Naive thymus-derived CD8-positive, alpha-beta T cell (primary cell): ENCODE measurements around the gene SYT17. TPM values are rescaled to one million over a fixed set of nuclear protein-coding genes. Genes with fewer than 3 reads are reported as not detected.

Experiments used
- ATAC-seq, 2 donors: fragments of 150-1000 bp; cut with Tn5 transposase in 1 of 2; sonication (Bioruptor Pico), chemical (Tn5 transposase) in 1 of 2; 1 replicate in 1 of 2; 2 replicates in 1 of 2; pipeline ENCODE4 v1.10.0; 2021; ENCODE audit warnings: mild to moderate bottlenecking in 2 of 2, moderate library complexity in 2 of 2
- POLR2A ChIA-PET: fragments of 350-600 bp; sonication (Branson Sonifier 250); formaldehyde crosslinking; loops from one replicate; lab custom pipeline; 2021; ENCODE audit warnings: antibody characterized with exemption; lab: Charles Lee
- DNase-seq, 10 donors: peaks; one replicate each; pipeline versions ENCODE4 v3.0.0 to v3.0.0-alpha.2; 2020 to 2022
- H3K27ac Mint-ChIP-seq, 10 donors: one replicate each; pipeline ENCODE4 v1.8.0; 2020 to 2022; ENCODE audit warnings: mild to moderate bottlenecking in 10 of 10, mixed read lengths in 10 of 10, moderate library complexity in 4 of 10, inconsistent platforms in 1 of 10
- H3K27me3 Mint-ChIP-seq, 5 donors: one replicate each; pipeline ENCODE4 v1.8.0; 2021 to 2022; ENCODE audit warnings: mixed read lengths in 5 of 5
- H3K36me3 Mint-ChIP-seq, 3 donors: one replicate each; pipeline ENCODE4 v1.8.0; 2020 to 2022; ENCODE audit warnings: mixed read lengths in 3 of 3, mild to moderate bottlenecking in 2 of 3, inconsistent platforms in 1 of 3
- H3K4me1 Mint-ChIP-seq, 4 donors: one replicate each; pipeline ENCODE4 v1.8.0; 2021 to 2022; ENCODE audit warnings: mixed read lengths in 4 of 4
- H3K4me3 Mint-ChIP-seq, 10 donors: one replicate each; pipeline ENCODE4 v1.8.0; 2020 to 2022; ENCODE audit warnings: mild to moderate bottlenecking in 10 of 10, mixed read lengths in 10 of 10, moderate library complexity in 6 of 10, inconsistent platforms in 1 of 10
- H3K9me3 Mint-ChIP-seq, 9 donors: one replicate each; pipeline ENCODE4 v1.8.0; 2020 to 2022; ENCODE audit warnings: mixed read lengths in 9 of 9, mild to moderate bottlenecking in 3 of 9, inconsistent platforms in 1 of 9, moderate library complexity in 1 of 9
- polyA plus RNA-seq, 3 donors: library from polyadenylated mRNA; unstranded; fragments of 300-500 nt; fragmentation: Illumina TruSeq; gene quantifications; one replicate each; pipeline ENCODE4 v1.2.3, GENCODE V29; 2021
- total RNA-seq, 8 experiments: library from RNA in 2 of 8; stranded (reverse) in 2 of 8; gene quantifications; one replicate each; pipeline ENCODE4 v1.2.3 and lab custom pipeline; 2021 to 2026

The SYT17 gene, protein sequence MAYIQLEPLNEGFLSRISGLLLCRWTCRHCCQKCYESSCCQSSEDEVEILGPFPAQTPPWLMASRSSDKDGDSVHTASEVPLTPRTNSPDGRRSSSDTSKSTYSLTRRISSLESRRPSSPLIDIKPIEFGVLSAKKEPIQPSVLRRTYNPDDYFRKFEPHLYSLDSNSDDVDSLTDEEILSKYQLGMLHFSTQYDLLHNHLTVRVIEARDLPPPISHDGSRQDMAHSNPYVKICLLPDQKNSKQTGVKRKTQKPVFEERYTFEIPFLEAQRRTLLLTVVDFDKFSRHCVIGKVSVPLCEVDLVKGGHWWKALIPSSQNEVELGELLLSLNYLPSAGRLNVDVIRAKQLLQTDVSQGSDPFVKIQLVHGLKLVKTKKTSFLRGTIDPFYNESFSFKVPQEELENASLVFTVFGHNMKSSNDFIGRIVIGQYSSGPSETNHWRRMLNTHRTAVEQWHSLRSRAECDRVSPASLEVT
- under 1 TPM; 0.52 to 0.62 TPM for total RNA-seq
- polyA plus RNA-seq: not detected
- 0 to 0.09 (median 0) reads per million in 6 experiments for total RNA-seq (lab: John Stamatoyannopoulos, UW)

DNA sequence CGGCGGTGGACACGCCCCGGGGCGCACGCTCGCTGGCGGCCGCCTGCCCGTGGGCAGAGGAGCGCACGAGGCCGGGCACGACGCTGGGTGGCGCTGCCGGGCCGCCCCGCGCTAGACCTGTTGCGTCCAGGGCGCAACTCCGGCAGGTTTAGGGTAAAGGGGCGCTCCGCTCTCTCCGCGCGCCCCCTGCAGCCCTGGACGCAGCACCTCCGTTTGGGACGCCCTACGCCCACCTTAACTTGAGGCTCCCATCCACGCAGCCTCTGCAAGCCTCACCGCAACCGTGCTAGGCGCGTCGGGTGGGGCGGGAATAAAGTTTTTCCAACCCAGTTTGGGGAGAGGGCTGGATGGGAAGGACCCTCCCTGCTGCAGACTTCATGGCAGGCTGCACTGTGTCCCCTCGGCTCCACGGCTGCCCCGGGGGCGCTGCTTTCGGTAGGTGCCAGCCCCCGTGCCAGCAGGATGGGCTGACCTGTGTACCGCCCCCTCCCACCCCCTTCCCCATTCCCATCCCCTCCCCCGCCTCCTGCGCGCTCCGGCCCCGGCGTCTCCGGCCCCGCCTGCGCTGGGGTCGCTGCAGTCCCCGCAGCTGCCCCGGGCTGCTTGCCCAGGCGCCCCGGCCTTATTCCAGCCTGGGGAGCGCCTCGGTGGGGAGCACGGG lies at the start of gene SYT17:
TSS of gene SYT17 (plus strand) at position 531 of the 661 bp plus-strand sequence. CDS start 407 bp downstream, outside the sequence.
- ATAC-seq (no peak), DNase-seq (peak in 1 of 10 donors; percentile 5)
- POLR2A ChIA-PET: no interaction called here
- Mint-ChIP-seq H3K27me3 (peaks cover 12 to 26% (median 16%) of the 10 kb centered on the region in 5 donors), H3K36me3 (peaks cover 0 to 12% (median 2%) of the 10 kb centered on the region in 3 donors), H3K4me1 (peaks cover 0 to 5% (median 0%) of the 10 kb centered on the region in 4 donors), H3K4me3 (peak within 1 kb of the TSS in 1 of 10 donors; percentile 15), H3K9me3 (peaks cover 0 to 16% (median 5%) of the 10 kb centered on the region in 9 donors), H3K27ac (no peak within 1 kb of the TSS)

DNA sequence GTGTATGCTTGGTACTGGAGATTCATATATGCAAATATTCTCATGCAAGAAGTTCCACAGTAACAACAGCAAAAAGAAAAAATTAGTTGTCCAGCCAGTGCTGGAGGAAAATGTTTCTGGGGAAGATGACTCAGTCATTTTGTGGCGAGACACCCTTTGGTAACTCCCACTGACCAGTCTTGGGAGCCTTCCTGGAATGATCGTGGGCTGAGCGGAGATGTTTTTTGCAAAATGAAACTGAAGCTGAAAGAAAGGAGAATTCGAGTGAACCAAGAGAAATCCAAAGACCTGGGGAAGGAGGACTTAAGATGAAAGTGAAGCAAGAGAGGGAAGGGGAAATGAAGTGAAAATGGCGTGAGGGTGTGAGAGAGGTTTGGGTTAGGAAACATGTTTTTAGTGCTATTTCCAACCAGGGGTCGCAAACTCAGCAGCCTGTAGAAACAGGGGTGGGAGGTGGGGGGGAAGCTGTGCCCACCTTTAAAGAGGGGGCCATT lies 49.1 kb upstream of the SYT17 start:
- ATAC-seq: no peak
- Mint-ChIP-seq H3K27ac (peak overlapping the region in 4 of 10 donors; percentile 1 to 58 (median 4)), H3K9me3 (no peaks in the 10 kb centered on the region), H3K36me3 (no peaks in the 10 kb centered on the region), H3K4me1 (peaks cover 3 to 19% (median 5%) of the 10 kb centered on the region in 4 donors), H3K27me3 (peaks cover 4 to 25% (median 14%) of the 10 kb centered on the region in 5 donors), H3K4me3 (peak overlapping the region in 7 of 10 donors; percentile 0 to 74 (median 8))
- POLR2A ChIA-PET: no interaction called here
- no peak for DNase-seq

DNA sequence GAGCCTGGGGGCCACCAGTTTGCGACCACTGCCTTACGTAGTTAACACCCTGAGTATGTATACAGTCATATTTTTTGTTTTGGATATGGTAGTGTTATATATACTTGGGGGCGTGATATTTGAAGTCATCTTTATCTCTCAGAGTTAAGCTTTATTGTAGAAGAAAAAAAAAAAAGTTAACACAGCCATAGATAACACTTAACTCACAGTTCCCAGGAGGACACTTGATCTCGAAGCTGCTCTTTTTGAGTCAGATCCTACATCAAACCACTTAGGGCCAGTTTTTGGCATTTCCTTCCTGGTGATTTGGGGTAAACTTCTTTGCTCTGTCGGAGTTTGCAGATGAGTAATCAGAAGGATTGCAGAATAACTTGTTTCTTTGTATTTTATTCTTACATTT lies 48.5 kb upstream of the SYT17 start:
- no peak for DNase-seq
- ATAC-seq: no peak
- H3K36me3 Mint-ChIP-seq: no peaks in the 10 kb centered on the region
- no peak overlapping the region for H3K27ac Mint-ChIP-seq
- POLR2A ChIA-PET: no interaction called here
- H3K9me3 Mint-ChIP-seq: no peaks in the 10 kb centered on the region
- H3K4me1 Mint-ChIP-seq: peaks cover 3 to 19% (median 5%) of the 10 kb centered on the region in 4 donors
- H3K27me3 Mint-ChIP-seq: peaks cover 6 to 25% (median 14%) of the 10 kb centered on the region in 5 donors
- no peak overlapping the region for H3K4me3 Mint-ChIP-seq

DNA sequence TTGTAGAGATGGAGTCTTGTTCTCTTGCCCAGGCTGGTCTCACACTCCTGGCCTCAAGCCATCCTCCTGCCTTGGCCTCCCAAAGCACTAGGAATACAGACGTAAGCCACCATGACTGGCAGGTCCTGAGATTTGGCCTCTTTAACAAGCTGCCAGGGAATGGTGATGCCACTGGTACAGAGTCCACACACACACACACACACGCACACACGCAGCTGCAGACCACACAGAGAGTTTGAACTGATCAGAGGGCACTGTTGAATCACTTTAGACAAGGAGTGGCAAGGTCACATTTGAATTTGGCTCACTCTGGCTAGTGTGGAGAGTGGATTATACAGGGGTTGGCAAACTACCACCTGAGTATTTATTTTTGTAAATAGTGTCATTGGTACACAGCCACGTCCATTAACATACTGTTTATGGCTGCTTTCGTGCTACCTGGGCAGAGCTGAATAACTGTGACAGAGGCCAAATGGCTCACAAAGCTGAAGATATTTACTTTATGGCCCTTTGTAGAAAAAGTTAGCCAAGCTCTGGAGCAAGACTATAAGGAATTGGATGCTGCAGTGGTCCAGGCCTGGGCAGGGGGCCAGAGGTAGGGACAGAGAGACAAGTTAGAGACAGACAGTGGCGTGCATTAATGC lies 44.4 kb upstream of the SYT17 start:
- H3K4me1 Mint-ChIP-seq: peaks cover 3 to 10% (median 5%) of the 10 kb centered on the region in 4 donors
- peaks cover 6 to 17% (median 10%) of the 10 kb centered on the region in 5 donors for H3K27me3 Mint-ChIP-seq
- H3K9me3 Mint-ChIP-seq: no peaks in the 10 kb centered on the region
- H3K36me3 Mint-ChIP-seq: no peaks in the 10 kb centered on the region
- no peak overlapping the region for H3K27ac Mint-ChIP-seq
- POLR2A ChIA-PET: no interaction called here
- no peak for ATAC-seq
- DNase-seq: no peak
- no peak overlapping the region for H3K4me3 Mint-ChIP-seq

DNA sequence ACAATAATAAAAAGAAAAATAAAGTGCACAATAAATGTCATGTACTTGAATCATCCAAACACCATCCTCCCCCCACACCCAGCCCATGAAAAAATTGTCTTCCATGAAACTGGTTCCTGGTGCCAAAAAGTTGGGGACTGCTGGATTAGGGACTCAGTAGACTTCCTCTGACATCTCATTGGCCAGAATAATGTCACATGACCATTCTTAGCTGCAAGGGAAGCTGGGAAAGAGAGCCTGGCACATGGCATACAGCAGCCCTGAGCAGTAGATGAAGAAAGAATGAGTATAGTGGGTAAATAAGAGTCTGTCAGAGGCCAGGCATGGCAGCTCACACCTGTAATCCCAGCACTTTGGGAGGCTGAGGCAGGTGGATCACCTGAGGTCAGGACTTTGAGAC lies 41.7 kb upstream of the SYT17 start:
- POLR2A ChIA-PET: no interaction called here
- no peak for DNase-seq
- no peak for ATAC-seq
- no peaks in the 10 kb centered on the region for H3K36me3 Mint-ChIP-seq
- H3K4me3 Mint-ChIP-seq: no peak overlapping the region
- H3K4me1 Mint-ChIP-seq: peaks cover 6 to 16% (median 10%) of the 10 kb centered on the region in 4 donors
- H3K9me3 Mint-ChIP-seq: no peaks in the 10 kb centered on the region
- H3K27me3 Mint-ChIP-seq: peaks cover 3 to 9% (median 7%) of the 10 kb centered on the region in 5 donors
- H3K27ac Mint-ChIP-seq: no peak overlapping the region

DNA sequence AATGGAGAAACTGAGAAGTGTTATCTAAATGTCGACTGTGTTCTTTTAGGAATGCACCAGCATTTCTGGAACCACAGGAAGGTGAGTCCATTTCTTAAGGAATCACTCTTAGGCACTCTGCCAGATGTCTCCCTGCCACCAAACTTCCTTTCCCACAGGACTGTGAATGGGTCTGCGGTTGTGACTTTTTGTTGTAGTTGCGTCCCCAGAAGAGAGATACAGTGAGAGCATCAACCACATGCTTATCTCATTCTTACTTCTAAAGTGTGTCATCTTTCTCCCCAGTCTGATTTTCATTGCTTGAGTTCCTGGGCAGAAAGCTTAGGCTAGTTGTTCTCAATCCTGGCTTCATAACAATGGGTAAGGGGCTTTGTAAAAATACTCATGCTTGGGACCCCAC lies 40.8 kb upstream of the SYT17 start:
- Mint-ChIP-seq H3K27ac (no peak overlapping the region), H3K4me1 (peaks cover 7 to 19% (median 11%) of the 10 kb centered on the region in 4 donors), H3K36me3 (no peaks in the 10 kb centered on the region), H3K4me3 (no peak overlapping the region), H3K9me3 (no peaks in the 10 kb centered on the region), H3K27me3 (peaks cover 2 to 9% (median 7%) of the 10 kb centered on the region in 5 donors)
- POLR2A ChIA-PET: no interaction called here
- ATAC-seq (no peak), DNase-seq (no peak)

DNA sequence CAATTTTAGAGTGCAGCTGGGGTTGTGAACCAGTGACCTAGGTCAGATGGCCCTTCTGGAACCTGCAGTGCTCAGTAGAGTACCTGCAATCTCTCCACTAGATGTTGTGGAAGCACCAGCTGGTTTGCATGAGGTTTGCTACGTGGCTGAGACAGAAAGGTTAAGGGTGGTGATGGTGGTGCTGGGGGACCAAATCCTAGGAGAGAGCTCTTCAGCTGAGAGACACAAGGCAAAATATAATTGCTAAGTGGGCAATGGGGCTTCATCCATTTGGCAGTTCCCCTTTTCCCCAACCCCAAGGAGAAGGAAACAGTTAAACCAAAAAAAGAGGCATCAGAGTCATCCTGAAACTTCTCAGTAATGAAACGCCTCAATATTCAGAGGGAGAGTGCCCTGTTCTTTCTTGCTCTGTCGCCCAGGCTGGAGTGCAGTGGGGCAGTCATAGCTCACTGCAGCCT lies 40.3 kb upstream of the SYT17 start:
- peaks cover under 1 to 9% (median 5%) of the 10 kb centered on the region in 5 donors for H3K27me3 Mint-ChIP-seq
- POLR2A ChIA-PET: no interaction called here
- no peak overlapping the region for H3K4me3 Mint-ChIP-seq
- peaks cover 7 to 19% (median 11%) of the 10 kb centered on the region in 4 donors for H3K4me1 Mint-ChIP-seq
- no peak for ATAC-seq
- H3K9me3 Mint-ChIP-seq: no peaks in the 10 kb centered on the region
- H3K36me3 Mint-ChIP-seq: no peaks in the 10 kb centered on the region
- DNase-seq: no peak
- H3K27ac Mint-ChIP-seq: no peak overlapping the region

DNA sequence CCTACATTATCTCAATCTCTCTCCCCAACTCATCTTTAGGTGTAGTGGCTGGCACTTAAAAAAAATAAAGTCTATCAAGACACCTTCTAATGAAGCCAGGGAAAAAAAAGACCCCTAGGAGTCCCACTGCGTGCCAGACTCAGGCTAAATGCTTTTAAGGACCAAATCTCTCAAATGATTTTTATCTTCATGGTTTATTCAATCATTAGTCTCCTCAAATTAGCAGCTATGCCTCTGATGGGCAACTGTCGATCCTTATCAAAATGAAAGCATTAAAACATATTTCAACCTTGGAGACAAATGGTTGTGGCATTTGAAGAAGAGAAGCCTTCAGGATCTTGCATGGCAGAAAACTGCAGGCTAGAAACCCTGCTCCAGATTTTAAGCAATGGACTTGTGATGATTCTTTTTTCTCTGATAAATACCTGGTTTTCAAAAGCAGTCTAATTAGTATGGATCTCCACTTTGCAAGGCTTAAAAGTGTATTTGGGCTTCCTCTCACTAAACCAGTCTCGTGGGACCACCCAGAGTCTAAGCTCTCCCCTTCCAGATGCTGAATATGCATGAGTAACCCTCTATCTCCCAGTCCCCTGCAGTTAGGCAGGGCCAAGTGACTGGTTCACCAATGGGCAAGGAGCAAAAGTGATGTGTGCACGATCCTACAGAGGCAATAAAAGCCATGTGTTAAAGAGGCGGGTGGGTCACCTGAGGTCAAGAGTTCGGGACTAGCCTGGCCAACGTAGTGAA lies 39.4 kb upstream of the SYT17 start:
- Mint-ChIP-seq H3K9me3 (no peaks in the 10 kb centered on the region), H3K27me3 (peaks cover 0 to 9% (median 5%) of the 10 kb centered on the region in 5 donors), H3K36me3 (no peaks in the 10 kb centered on the region), H3K4me3 (no peak overlapping the region), H3K27ac (no peak overlapping the region), H3K4me1 (peaks cover 7 to 19% (median 11%) of the 10 kb centered on the region in 4 donors)
- no peak for ATAC-seq
- no peak for DNase-seq
- POLR2A ChIA-PET: no interaction called here

DNA sequence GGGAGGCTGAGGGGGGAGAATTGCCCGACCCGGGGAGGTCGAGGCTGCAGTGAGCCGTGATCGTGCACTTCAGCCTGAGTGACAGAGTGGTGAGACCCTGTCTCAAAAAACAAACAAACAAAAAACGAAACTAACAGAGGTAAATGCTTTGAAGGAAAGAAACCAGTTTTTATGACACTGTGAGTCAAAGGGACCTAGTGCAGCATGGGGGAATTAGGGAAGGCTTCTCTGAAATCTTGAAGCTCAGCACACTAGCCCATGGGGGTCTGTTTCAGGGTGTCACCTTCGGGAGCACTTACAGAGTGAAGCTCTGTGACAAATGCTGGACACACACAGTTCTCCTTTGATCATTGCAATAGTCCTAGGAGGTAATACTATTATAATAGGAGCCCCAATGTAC lies 37.7 kb upstream of the SYT17 start:
- peak overlapping the region in 2 of 10 donors; percentile 11 to 42 for H3K4me3 Mint-ChIP-seq
- no peak for ATAC-seq
- POLR2A ChIA-PET: no interaction called here
- no peak for DNase-seq
- peaks cover 7 to 19% (median 11%) of the 10 kb centered on the region in 4 donors for H3K4me1 Mint-ChIP-seq
- H3K36me3 Mint-ChIP-seq: no peaks in the 10 kb centered on the region
- H3K9me3 Mint-ChIP-seq: no peaks in the 10 kb centered on the region
- H3K27me3 Mint-ChIP-seq: no peaks in the 10 kb centered on the region
- H3K27ac Mint-ChIP-seq: no peak overlapping the region

DNA sequence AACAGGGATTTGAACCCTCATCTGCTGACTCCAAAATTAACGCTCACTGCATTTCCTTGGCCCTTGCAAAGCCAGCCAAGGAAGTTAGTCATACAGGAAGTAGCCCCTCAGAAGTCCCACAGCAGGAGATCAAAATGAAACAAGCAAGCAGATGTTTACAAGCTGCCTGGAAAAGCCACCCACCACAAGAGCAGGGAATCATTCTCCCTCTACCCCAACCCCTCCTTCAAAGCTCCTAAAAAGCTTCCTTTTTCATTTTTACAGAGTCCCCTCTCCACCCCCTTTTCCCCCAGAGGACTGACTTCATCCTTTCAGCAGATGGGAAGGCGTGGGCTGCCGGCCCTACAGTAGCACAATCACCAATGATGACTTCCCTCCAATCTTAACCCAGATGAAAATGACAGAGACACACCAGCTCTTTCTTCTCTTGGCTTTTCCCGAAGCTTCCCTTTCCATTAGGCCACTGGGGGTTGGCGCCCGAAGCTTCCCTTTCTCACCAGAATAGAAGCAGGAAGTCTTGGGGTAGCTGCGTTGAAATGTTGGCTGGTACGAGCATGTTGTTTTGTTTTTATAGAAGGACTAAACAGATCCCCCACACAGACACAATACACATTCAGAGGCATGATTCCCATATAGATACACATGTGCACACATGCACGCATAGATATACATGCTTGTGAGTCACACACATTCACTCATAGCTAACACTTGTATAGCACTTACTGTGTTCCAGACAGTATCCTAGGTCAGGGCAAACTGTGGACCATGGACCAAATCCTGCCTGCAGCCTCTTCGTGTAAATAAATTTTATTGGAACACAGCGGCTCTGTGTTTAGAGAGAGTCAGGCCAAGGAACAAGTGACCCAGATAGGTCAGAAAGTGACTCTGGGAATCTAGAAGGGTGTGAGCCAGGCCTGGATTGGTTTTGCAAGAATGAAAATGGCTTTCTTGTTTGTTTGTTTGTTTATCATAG lies 36.9 kb upstream of the SYT17 start:
- POLR2A ChIA-PET: no interaction called here
- Mint-ChIP-seq H3K9me3 (no peaks in the 10 kb centered on the region), H3K36me3 (no peaks in the 10 kb centered on the region), H3K27me3 (peaks cover 0 to under 1% (median 0%) of the 10 kb centered on the region in 5 donors), H3K4me3 (peak overlapping the region in 3 of 10 donors; percentile 11 to 50 (median 42)), H3K27ac (peak overlapping the region in 1 of 10 donors; percentile 38), H3K4me1 (peaks cover 7 to 19% (median 11%) of the 10 kb centered on the region in 4 donors)
- no peak for DNase-seq
- ATAC-seq: no peak

DNA sequence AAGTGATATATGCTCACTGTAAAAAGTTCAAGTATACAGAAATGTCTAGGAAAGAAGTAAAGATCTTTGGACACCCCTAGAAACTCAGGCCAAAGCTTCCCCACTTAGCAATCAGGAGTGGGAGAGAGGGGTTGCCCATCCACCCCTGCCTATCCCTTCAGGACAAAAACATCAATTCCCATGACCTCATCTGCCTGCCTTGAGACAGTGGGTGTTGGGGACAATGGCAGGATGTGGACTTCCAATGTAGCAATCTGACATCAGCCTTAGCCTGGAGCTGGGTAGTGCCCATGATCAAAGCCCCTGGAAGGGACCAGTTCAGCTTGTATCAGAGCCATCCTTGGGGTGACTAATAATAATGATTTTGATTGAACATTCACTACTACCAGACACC lies 36.2 kb upstream of the SYT17 start:
- Mint-ChIP-seq H3K9me3 (no peaks in the 10 kb centered on the region), H3K27ac (no peak overlapping the region), H3K4me1 (peaks cover 7 to 19% (median 11%) of the 10 kb centered on the region in 4 donors), H3K36me3 (no peaks in the 10 kb centered on the region), H3K27me3 (peaks cover 0 to 4% (median 0%) of the 10 kb centered on the region in 5 donors), H3K4me3 (no peak overlapping the region)
- POLR2A ChIA-PET: no interaction called here
- ATAC-seq (no peak), DNase-seq (no peak)
